Stimulated activated naive CD8-positive, alpha-beta T cell treated with anti-CD3 and anti-CD28 coated beads, Interleukin-15, amount 100 ng/mL, for 72 hours (primary cell): Measurements from ENCODE around the gene S100A16.

Experiments used
- ATAC-seq: fragments of 150-1000 bp; cut with Tn5 transposase; 2 replicates; pipeline ENCODE4 v1.10.0; 2021; ENCODE audit warnings: mild to moderate bottlenecking, moderate library complexity
- DNase-seq, 2 donors: peaks; one replicate each; pipeline ENCODE4 v3.0.0; 2021 to 2022
- H3K27ac Mint-ChIP-seq, 2 donors: one replicate each; pipeline ENCODE4 v1.8.0; 2022; ENCODE audit warnings: mild to moderate bottlenecking in 2 of 2, mixed read lengths in 2 of 2, moderate library complexity in 2 of 2
- H3K27me3 Mint-ChIP-seq: one replicate; pipeline ENCODE4 v1.8.0; 2022; ENCODE audit warnings: mixed read lengths
- H3K4me1 Mint-ChIP-seq: one replicate; pipeline ENCODE4 v1.8.0; 2022; ENCODE audit warnings: mild to moderate bottlenecking, mixed read lengths
- H3K4me3 Mint-ChIP-seq, 2 donors: one replicate each; pipeline ENCODE4 v1.8.0; 2022; ENCODE audit warnings: mild to moderate bottlenecking in 2 of 2, mixed read lengths in 2 of 2, moderate library complexity in 1 of 2
- H3K9me3 Mint-ChIP-seq, 2 donors: one replicate each; pipeline ENCODE4 v1.8.0; 2022; ENCODE audit warnings: mixed read lengths in 2 of 2

S100A16 gene

DNA sequence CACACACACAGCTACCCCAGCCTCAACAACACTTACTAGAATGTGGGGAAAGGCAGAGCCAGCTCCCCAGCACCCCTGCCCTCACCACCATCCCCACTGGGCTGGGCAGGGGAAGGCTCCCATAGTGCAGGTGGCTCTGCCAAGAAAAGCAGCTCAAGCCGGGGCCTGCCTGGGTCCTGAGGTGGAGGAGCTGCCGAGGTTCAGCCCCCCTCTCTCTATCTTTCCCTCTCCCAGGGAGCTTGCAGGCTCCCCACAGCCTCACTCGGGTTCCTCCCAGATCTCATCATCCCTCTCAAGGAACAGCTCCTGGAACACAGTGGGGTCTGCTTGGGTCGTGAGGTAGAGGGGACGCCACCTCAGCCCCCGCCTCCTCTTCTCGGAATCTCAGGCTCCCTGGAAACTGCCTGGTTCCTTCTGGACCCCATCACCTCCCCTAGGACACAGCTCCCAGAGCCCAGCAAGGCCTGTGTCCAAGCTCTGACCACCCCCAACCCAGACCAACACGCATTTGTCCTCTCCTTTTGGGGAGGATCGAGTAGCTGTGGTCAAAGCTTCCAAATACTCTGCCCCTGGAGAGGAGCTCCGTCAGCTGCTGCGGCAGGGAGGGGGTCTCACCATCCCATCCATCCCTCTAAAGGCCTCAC, 704 bp downstream of the S100A16 start:
- Mint-ChIP-seq H3K9me3 (no peaks in the 10 kb centered on the region), H3K4me3 (no peak overlapping the region), H3K4me1 (no peaks in the 10 kb centered on the region), H3K27me3 (no peaks in the 10 kb centered on the region), H3K27ac (no peak overlapping the region)
- DNase-seq (no peak), ATAC-seq (no peak)

DNA sequence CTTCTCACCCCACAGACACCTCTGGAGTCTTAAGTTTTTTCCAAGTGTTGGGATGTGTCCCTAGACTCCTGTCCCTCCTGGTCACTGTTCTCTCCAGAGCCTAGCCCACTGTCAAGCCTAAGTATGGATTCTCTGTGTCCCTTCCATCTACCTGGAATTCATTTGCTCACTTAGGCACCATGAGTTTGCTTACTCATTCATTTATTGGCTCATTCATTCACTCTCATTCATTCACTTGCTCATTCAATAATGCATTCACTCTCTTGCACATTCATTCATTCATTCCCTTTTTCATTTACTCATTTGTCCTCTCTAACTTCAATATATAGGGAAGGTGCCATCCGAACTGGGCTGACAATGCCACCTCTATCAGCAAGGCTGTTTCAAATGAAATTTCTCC, 1.6 kb downstream of the S100A16 start:
- no peaks in the 10 kb centered on the region for H3K27me3 Mint-ChIP-seq
- H3K27ac Mint-ChIP-seq, result peak overlapping the region in 1 of 2 donors; percentile 84
- no peaks in the 10 kb centered on the region for H3K9me3 Mint-ChIP-seq
- H3K4me3 Mint-ChIP-seq, result no peak overlapping the region
- ATAC-seq (no peak), DNase-seq (no peak)
- no peaks in the 10 kb centered on the region for H3K4me1 Mint-ChIP-seq

- H3K4me1 Mint-ChIP-seq, result no peaks in the 10 kb centered on the region
- no peak for DNase-seq
- H3K27ac Mint-ChIP-seq, result peak overlapping the region in 1 of 2 donors; percentile 84
- H3K9me3 Mint-ChIP-seq, result no peaks in the 10 kb centered on the region
- no peak for ATAC-seq
- H3K4me3 Mint-ChIP-seq, result no peak overlapping the region
- no peaks in the 10 kb centered on the region for H3K27me3 Mint-ChIP-seq
These were observed 2.1 kb downstream of the S100A16 start for GRCh38 chr1:153610811-153611301.

DNA sequence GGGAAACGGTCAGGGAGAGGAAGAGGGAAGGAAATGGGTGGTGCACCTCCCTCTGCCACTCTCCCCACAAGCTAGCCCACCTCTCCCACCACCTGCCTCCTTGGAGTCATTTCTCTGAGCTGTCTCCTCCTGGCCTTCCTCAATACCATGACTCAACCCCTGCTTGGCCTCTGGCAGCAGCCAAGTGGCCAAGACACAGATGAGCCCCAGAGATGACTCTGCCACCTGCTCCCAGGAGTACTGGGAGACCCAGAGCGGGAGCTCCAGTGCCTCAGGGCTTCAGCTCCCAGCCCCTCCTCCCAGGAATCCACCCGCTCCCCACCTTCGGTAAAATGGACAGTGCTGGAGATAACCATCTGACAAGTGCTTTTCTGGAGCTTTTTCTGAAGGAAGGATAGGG, 2.6 kb downstream of the S100A16 start:
- Mint-ChIP-seq H3K4me3 (no peak overlapping the region), H3K4me1 (no peaks in the 10 kb centered on the region), H3K27me3 (no peaks in the 10 kb centered on the region), H3K9me3 (no peaks in the 10 kb centered on the region), H3K27ac (no peak overlapping the region)
- ATAC-seq (no peak), DNase-seq (no peak)

GRCh38 chr1:153609585-153609907, 3.4 kb downstream of the S100A16 start:
- no peaks in the 10 kb centered on the region for H3K9me3 Mint-ChIP-seq
- H3K4me1 Mint-ChIP-seq, result no peaks in the 10 kb centered on the region
- DNase-seq (no peak), ATAC-seq (no peak)
- no peaks in the 10 kb centered on the region for H3K27me3 Mint-ChIP-seq
- H3K27ac Mint-ChIP-seq, result no peak overlapping the region
- H3K4me3 Mint-ChIP-seq, result no peak overlapping the region

- Mint-ChIP-seq H3K27me3 (no peaks in the 10 kb centered on the region), H3K27ac (peak overlapping the region in 1 of 2 donors; percentile 41), H3K4me1 (no peaks in the 10 kb centered on the region), H3K9me3 (no peaks in the 10 kb centered on the region), H3K4me3 (no peak overlapping the region)
- DNase-seq, result no peak
- no peak for ATAC-seq
These were observed 4.0 kb downstream of the S100A16 start for GRCh38 chr1:153608742-153609584.

DNA sequence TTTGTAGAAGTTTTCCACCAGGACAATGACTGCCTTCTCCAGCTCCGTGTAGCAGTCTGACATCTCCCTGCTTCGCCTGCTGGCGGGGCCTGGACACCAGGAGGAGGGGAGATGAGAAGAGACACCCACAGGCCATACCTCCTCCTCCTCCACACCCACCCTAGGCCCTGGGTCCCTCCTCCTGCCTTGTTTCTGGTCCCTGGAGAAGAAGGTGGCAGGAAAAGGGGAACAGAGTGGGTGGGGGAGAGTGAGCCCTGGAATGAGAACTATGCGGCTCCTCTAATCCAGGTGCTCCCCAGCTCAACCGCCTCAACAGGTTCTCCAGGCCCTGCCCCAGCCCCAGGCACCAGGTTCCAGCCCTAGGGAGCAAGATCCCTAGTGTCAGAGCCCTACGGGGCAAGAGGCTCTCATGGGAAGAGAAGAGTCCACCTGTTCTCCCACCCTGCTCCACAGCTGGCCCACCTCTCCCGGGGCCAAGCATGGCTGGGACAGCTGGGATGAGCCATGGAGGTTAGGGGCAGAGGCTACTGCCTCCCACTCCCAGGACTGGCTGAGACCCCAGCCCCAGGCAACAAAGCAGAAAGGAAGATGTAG, 4.8 kb downstream of the S100A16 start:
- H3K27me3 Mint-ChIP-seq, result no peaks in the 10 kb centered on the region
- no peak overlapping the region for H3K4me3 Mint-ChIP-seq
- H3K4me1 Mint-ChIP-seq, result no peaks in the 10 kb centered on the region
- no peak overlapping the region for H3K27ac Mint-ChIP-seq
- no peaks in the 10 kb centered on the region for H3K9me3 Mint-ChIP-seq
- ATAC-seq (no peak), DNase-seq (no peak)

DNA sequence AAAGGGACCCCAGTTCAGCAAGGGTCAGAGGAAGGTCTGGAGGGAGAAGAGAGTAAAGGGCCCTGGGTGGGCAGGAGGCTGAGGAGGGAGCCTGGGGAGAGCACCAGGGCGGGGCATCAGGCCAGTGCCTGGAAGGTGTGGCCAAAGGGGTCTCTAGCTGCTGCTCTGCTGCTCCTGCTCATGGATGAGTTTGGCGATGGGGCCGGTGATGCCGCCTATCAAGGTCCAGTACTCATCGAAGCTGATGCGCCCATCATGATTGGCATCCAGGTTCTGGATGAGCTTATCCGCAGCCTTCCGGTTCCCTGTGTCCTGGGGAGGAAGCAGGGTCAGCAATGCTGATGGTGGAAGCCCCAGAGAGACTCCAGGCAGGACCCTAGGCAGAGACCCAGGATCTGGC, 5.6 kb downstream of the S100A16 start:
- ATAC-seq (no peak), DNase-seq (no peak)
- Mint-ChIP-seq H3K4me1 (peaks cover 5% of the 10 kb centered on the region), H3K27me3 (no peaks in the 10 kb centered on the region), H3K27ac (no peak overlapping the region), H3K9me3 (no peaks in the 10 kb centered on the region), H3K4me3 (no peak overlapping the region)

- peaks cover 12% of the 10 kb centered on the region for H3K4me1 Mint-ChIP-seq
- H3K4me3 Mint-ChIP-seq, result no peak overlapping the region
- H3K27ac Mint-ChIP-seq, result no peak overlapping the region
- H3K27me3 Mint-ChIP-seq, result no peaks in the 10 kb centered on the region
- ATAC-seq (no peak), DNase-seq (no peak)
- H3K9me3 Mint-ChIP-seq, result no peaks in the 10 kb centered on the region
These were observed 6.7 kb downstream of the S100A16 start for GRCh38 chr1:153606194-153606593.

DNA sequence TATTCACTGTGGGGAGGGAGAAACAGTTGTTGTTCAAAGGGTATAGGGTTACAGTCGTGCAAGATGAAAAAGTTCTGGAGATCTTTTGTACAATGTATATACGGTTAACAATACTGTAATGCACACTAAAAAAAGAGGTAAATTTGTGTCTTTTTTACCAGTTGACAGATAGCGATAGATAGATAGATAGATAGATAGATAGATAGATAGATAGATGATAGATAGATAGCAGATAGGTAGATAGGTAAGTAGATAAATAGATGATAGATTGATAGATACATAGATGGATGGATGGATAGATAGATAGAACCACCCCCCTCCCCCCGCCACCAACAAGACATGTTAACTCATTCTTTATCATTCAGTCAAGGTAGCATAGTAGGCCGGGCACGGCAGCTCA, 10.2 kb downstream of the S100A16 start:
- Mint-ChIP-seq H3K27me3 (no peaks in the 10 kb centered on the region), H3K4me1 (peaks cover 24% of the 10 kb centered on the region), H3K9me3 (no peaks in the 10 kb centered on the region), H3K27ac (no peak overlapping the region), H3K4me3 (no peak overlapping the region)
- ATAC-seq, result no peak
- DNase-seq, result no peak

- Mint-ChIP-seq H3K4me1 (peaks cover 28% of the 10 kb centered on the region), H3K4me3 (no peak overlapping the region), H3K27ac (no peak overlapping the region), H3K9me3 (no peaks in the 10 kb centered on the region), H3K27me3 (no peaks in the 10 kb centered on the region)
- no peak for ATAC-seq
- no peak for DNase-seq
These were observed 13.1 kb downstream of the S100A16 start for GRCh38 chr1:153599847-153600246.

DNA sequence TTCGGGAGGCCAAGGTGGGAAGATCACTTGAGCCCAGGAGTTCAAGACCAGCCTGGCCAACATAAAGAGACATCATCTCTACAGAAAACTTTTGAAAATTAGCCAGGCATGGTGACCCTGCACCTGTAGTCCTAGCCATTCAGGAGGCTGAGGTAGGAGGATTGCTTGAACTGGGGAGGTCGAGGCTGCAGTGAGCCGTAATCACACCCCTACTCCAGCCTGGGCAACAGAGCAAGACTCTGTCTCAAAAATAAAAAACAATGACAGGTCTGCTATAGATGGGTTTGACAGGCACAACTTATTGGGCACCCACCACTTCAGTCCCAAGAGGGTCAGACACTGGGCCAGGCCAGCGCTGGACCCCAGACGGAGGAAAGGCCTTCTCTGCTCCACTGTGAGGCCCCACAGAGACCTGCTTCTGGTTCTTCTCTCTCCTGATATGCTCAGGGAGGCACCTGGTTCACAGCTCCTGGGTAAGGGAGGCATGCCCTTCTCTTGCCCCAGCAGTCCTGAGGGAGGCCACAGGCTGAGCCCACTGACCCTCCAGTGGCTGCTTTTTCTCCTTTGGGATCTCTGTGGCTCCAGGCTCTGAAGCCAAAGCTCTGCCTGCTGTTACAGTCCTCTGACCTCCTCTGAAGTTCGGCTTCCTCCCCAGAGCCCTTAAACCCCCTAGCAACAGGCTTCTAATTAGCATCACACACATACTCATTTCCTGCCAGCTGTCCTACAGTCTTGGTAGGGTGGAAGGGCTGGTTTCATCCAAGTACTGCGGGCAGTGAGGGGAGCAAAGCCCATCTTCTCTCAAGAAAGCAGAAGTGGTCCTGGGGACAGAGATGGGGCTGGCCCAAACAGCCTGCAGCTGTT, 14.4 kb downstream of the S100A16 start:
- ATAC-seq, result peak; percentile 91
- Mint-ChIP-seq H3K9me3 (no peaks in the 10 kb centered on the region), H3K4me1 (peaks cover 28% of the 10 kb centered on the region), H3K4me3 (peak overlapping the region in 1 of 2 donors; percentile 53), H3K27ac (peak overlapping the region; percentile 17 to 36), H3K27me3 (no peaks in the 10 kb centered on the region)
- peak in 1 of 2 donors; percentile 12 for DNase-seq

- Mint-ChIP-seq H3K9me3 (no peaks in the 10 kb centered on the region), H3K27me3 (no peaks in the 10 kb centered on the region), H3K27ac (peak overlapping the region in 1 of 2 donors; percentile 36), H3K4me3 (no peak overlapping the region), H3K4me1 (peaks cover 21% of the 10 kb centered on the region)
- ATAC-seq (peak; percentile 46), DNase-seq (no peak)
These were observed 15.7 kb downstream of the S100A16 start for GRCh38 chr1:153597206-153597605.

- Mint-ChIP-seq H3K27ac (no peak overlapping the region), H3K4me3 (no peak overlapping the region), H3K4me1 (peaks cover 4% of the 10 kb centered on the region)
These were observed 20.2 kb downstream of the S100A16 start for GRCh38 chr1:153592748-153593147.

GRCh38 chr1:153588482-153588881, 24.5 kb downstream of the S100A16 start:
- Mint-ChIP-seq H3K27ac (no peak overlapping the region), H3K4me1 (no peaks in the 10 kb centered on the region), H3K27me3 (peaks cover 18% of the 10 kb centered on the region), H3K4me3 (no peak overlapping the region), H3K9me3 (no peaks in the 10 kb centered on the region)
- ATAC-seq (no peak), DNase-seq (no peak)

More at GRCh38 chr1:153592748-153593147, 20.2 kb downstream of the S100A16 start:
- Mint-ChIP-seq H3K9me3 (no peaks in the 10 kb centered on the region), H3K27me3 (no peaks in the 10 kb centered on the region)
- DNase-seq (no peak), ATAC-seq (no peak)
